Sigmoid colon (tissue), 7 donors: ENCODE data around the gene MYL6. TPM values are rescaled to one million over a fixed set of nuclear protein-coding genes. Genes with fewer than 3 reads are reported as not detected.

ENCODE experiments used
- DNase-seq: peaks from one replicate; pipeline ENCODE4 v3.0.0-alpha.2; 2019
- H3K27ac ChIP-seq, 4 donors: fragments of 200-600 bp; sonication (generic); one replicate each; pipeline ENCODE4 v1.5.1; 2016 to 2019; ENCODE audit warnings: mild to moderate bottlenecking in 1 of 4
- H3K27me3 ChIP-seq, 3 donors: fragments of 200-600 bp; sonication (generic); one replicate each; pipeline ENCODE4 v1.5.1; 2019; ENCODE audit warnings: mild to moderate bottlenecking in 1 of 3
- H3K36me3 ChIP-seq, 4 donors: fragments of 200-600 bp; sonication (generic); one replicate each; pipeline ENCODE4 v1.5.1; 2016 to 2019
- H3K4me1 ChIP-seq, 4 donors: fragments of 200-600 bp; sonication (generic); one replicate each; pipeline ENCODE4 v1.5.1; 2017 to 2019
- H3K4me3 ChIP-seq, 4 donors: fragments of 200-600 bp; sonication (generic); one replicate each; pipeline ENCODE4 v1.5.1; 2017 to 2019; ENCODE audit warnings: mild to moderate bottlenecking in 2 of 4, moderate library complexity in 1 of 4
- H3K9me3 ChIP-seq, 4 donors: fragments of 200-600 bp in 3 of 4; sonication (generic) in 3 of 4; one replicate each; pipeline versions ENCODE4 v1.5.1 to v1.6.1; 2013 to 2019
- EP300 ChIP-seq, 4 donors: sonication (generic); formaldehyde crosslinking; IDR thresholded peaks; one replicate each; pipeline ENCODE4 v1.6.1; 2017; ENCODE audit warnings: antibody characterized with exemption in 4 of 4
- POLR2A ChIP-seq, 2 donors: fragments of 450-650 bp; IDR thresholded peaks; one replicate each; pipeline ENCODE4 v1.6.1; 2016; ENCODE audit warnings: antibody characterized with exemption in 2 of 2, mild to moderate bottlenecking in 2 of 2, moderate library complexity in 2 of 2
- POLR2AphosphoS5 ChIP-seq, 4 donors: sonication (generic); formaldehyde crosslinking; IDR thresholded peaks; one replicate each; pipeline ENCODE4 v1.6.1; 2017; ENCODE audit warnings: antibody characterized with exemption in 4 of 4
- WGBS, 2 donors: extraction: QIAGEN DNeasy Blood & Tissue Kit; methylation state at CpG; one replicate each; pipeline ENCODE4 v1.1.7; 2013; 5-methylcytosine and 5-hydroxymethylcytosine counted together
- intact Hi-C: fragments of 100-400 bp; cut with DNase I; formaldehyde crosslinking; loops from one replicate; pipeline ENCODE4 v1.15.1; 2023
- polyA plus RNA-seq, 3 donors: library from polyadenylated mRNA; stranded (reverse); fragments of 200-250 nt; gene quantifications; one replicate each; pipeline ENCODE4 v1.2.3, GENCODE V29; 2013
- total RNA-seq, 4 donors: library from RNA; depleted of rRNA; stranded (reverse); fragments of >200 nt; gene quantifications; one replicate each; pipeline ENCODE4 v1.1.0, GENCODE V29; 2016
- TF ChIP-seq, protein P1 (sequence below), 4 experiments: fragments of 450-650 bp in 3 of 4; fragments of 200-600 bp in 1 of 4; IDR thresholded peaks; one replicate each; pipeline ENCODE4 v1.5.1; 2016 to 2019; ENCODE audit warnings: antibody characterized with exemption in 4 of 4, mild to moderate bottlenecking in 3 of 4, moderate library complexity in 2 of 4
- donor health status: healthy with polysubstance abuse.
- donor health status: Bipolar disorder and iron deficiency.
- donor health status: healthy.

The MYL6 gene
- total and polyA plus RNA-seq, 7 donors, result 3,150 to 9,553 (median 7,537) TPM

DNA sequence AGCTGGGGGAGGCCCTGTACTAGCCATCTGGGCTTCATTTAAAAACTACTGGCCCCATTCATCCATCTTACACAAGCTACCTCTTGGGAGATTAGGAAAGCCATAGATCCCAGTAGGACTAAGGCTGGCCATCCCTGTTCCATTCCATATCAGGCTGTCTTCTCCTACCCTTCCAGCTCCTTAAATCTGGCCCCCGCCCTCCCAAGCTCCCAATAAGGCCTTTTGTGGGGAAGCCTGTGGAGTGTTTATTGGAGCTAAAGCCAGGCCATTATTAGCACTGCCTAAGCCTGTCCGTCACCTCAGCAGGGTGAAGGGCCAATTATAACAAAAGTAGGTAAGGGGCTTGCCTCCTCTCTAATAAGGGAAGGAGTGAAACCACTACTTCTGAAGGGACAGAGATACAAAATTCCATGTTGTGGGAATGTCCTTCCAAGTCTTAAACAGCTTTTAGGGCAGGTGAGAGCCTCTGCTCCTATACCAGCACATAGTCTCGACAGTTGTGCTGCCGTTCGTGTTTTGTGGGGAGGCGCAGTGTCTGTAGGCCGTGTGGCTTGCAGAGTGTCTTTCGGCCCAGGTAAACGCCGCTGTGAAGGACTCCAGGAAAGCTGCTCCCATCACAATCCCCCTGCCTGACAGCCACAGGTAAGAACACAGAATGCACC lies 3.7 kb downstream of the MYL6 start:
- H3K4me3 ChIP-seq, result peak overlapping the region; percentile 61 to 99 (median 78)
- H3K4me1 ChIP-seq, result peaks cover 0 to 53% (median 43%) of the 10 kb centered on the region in 4 donors
- peak; percentile 90 for DNase-seq
- H3K36me3 ChIP-seq, result peaks cover 35 to 73% (median 50%) of the 10 kb centered on the region in 4 donors
- TF ChIP-seq POLR2AphosphoS5 (IDR thresholded peaks at IDR 0.05), result peak in 3 of 4 donors; percentile 44 to 69 (median 49)
- TF ChIP-seq, protein P1, sequence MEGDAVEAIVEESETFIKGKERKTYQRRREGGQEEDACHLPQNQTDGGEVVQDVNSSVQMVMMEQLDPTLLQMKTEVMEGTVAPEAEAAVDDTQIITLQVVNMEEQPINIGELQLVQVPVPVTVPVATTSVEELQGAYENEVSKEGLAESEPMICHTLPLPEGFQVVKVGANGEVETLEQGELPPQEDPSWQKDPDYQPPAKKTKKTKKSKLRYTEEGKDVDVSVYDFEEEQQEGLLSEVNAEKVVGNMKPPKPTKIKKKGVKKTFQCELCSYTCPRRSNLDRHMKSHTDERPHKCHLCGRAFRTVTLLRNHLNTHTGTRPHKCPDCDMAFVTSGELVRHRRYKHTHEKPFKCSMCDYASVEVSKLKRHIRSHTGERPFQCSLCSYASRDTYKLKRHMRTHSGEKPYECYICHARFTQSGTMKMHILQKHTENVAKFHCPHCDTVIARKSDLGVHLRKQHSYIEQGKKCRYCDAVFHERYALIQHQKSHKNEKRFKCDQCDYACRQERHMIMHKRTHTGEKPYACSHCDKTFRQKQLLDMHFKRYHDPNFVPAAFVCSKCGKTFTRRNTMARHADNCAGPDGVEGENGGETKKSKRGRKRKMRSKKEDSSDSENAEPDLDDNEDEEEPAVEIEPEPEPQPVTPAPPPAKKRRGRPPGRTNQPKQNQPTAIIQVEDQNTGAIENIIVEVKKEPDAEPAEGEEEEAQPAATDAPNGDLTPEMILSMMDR (IDR thresholded peaks at IDR 0.05), result no peak
- TF ChIP-seq EP300 (IDR thresholded peaks at IDR 0.05), result no peak
- TF ChIP-seq POLR2A (IDR thresholded peaks at IDR 0.05), result peak in 1 of 2 donors; percentile 14
- no peaks in the 10 kb centered on the region for H3K27me3 ChIP-seq
- intact Hi-C loops, result no loop called here
- H3K27ac ChIP-seq, result peak overlapping the region; percentile 93 to 99 (median 94)
- H3K9me3 ChIP-seq, result no peaks in the 10 kb centered on the region
- WGBS, 2 donors, result 77 to 80% methylated on average over 10 of the region's 10 CpGs

DNA sequence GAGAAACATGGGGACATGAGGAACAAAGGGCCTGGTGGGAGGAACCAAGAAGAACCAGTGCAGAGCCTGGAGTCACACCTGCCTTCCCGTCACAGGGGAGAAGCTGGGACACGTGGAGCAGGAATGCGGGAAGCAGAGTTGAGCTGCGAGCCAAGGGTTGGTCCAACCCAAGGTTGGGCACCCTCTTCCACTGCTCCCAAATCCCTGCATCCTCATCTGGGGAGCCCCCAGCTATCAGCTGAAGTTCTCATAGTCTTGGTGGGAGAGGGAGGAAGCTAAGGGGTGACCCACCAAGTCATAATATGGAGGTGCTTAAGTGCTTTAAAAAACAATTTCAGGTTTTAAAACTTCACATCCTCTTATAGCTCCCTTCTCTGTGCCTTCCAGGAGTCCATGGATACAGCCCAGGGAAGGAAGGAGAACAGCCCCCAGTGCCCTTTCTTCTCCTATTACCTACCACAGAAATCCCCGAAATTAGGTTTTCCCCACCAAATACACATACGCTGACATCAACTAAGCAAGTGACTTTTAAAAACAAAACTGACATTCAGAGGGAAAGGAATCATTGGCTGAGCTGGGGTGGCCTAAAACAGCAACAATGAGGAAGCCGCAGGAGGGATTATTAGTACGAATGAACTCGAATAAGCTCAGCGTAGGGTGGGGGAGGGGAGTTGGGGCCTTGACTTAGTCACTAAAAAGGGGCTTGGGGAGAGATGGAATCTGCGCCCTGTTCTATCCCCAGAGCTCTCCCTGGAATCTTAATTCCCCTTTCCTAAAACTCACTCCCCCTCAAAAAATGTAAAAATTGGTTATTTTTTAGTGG lies 4.5 kb downstream of the MYL6 start:
- H3K27ac ChIP-seq, result peak overlapping the region; percentile 93 to 99 (median 94)
- DNase-seq, result no peak
- WGBS, 2 donors, result 61 to 73% methylated on average over 11 of the region's 11 CpGs
- peak in 2 of 4 donors; percentile 50 to 74 for TF ChIP-seq POLR2AphosphoS5 (IDR thresholded peaks at IDR 0.05)
- TF ChIP-seq, protein P1 (IDR thresholded peaks at IDR 0.05), result no peak
- H3K36me3 ChIP-seq, result peaks cover 35 to 82% (median 57%) of the 10 kb centered on the region in 4 donors
- intact Hi-C loops, result no loop called here
- no peaks in the 10 kb centered on the region for H3K27me3 ChIP-seq
- H3K4me3 ChIP-seq, result peak overlapping the region in 3 of 4 donors; percentile 61 to 90 (median 66)
- peaks cover 0 to 45% (median 37%) of the 10 kb centered on the region in 4 donors for H3K4me1 ChIP-seq
- H3K9me3 ChIP-seq, result no peaks in the 10 kb centered on the region

DNA sequence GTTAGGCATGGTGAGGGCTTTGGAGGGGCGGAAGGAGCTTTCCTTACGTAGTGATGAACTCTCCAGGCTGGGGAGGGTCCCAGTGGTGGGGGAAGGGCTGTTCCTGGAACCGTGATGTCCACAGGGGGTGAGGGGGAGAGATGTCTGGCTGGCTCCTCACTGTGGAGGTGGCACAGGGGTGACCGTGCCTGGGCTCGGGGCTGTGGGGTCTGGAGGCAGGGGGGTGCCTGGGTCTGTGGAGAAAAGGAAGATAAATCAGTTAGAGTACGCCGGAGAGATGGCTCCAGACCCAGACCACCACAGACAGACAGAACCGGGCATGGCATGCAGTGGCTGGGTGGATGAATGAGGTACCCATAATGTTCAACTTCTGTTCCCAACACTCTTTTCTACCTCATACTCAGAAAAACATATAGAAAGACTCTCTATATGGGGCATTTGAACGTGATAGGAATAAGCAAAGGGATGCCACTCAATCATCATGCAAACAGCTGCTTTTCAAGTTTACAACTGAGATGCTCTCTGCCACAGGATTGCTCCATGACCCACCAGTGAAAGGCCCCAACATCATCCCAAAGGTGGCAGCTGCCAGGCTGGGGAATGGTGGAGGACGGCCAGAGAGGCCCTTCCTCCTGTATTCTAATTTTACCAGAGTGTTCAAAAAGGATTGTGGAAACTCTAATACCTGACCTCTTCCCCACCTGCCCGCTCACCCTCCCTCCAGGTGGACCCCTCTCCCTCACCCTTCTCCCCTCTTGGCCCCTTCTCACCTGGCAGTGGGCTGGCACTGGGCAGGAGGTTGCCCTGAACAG lies 5.6 kb downstream of the MYL6 start:
- H3K9me3 ChIP-seq, result no peaks in the 10 kb centered on the region
- H3K27me3 ChIP-seq, result no peaks in the 10 kb centered on the region
- TF ChIP-seq EP300 (IDR thresholded peaks at IDR 0.05), result no peak
- TF ChIP-seq POLR2AphosphoS5 (IDR thresholded peaks at IDR 0.05), result peak in 1 of 4 donors; percentile 46
- no peak overlapping the region for H3K4me3 ChIP-seq
- no peak for DNase-seq
- intact Hi-C loops, result no loop called here
- H3K36me3 ChIP-seq, result peaks cover 43 to 92% (median 62%) of the 10 kb centered on the region in 4 donors
- peaks cover 0 to 45% (median 37%) of the 10 kb centered on the region in 4 donors for H3K4me1 ChIP-seq
- peak overlapping the region; percentile 93 to 99 (median 94) for H3K27ac ChIP-seq
- WGBS, 2 donors, result 77 to 81% methylated on average over 11 of the region's 11 CpGs

DNA sequence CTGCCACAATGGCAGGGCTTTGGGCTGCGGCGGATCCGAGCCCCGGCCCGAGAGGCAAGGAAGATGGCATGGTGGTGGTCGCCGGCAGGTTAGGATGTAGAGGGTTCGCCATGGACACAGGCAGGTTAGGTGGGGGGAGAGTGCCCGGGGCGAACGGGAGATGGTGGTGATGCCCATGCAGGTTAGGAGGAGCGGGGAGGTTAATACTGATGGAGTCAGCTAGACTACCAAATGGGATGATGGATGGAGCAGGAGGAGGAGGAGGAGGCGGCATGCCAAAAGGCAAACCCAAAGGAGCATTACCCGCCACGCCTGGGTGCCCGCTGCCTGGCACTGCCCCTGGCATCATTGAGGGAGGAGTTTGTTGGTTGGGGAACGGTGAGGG lies 6.2 kb downstream of the MYL6 start:
- no peak for DNase-seq
- Histone ChIP-seq H3K4me1 (peaks cover 0 to 45% (median 37%) of the 10 kb centered on the region in 4 donors), H3K9me3 (no peaks in the 10 kb centered on the region), H3K27me3 (no peaks in the 10 kb centered on the region), H3K27ac (peak overlapping the region; percentile 32 to 99 (median 93)), H3K36me3 (peaks cover 43 to 98% (median 68%) of the 10 kb centered on the region in 4 donors), H3K4me3 (no peak overlapping the region)
- WGBS, 2 donors, result 91 to 94% methylated on average over 17 of the region's 17 CpGs
- intact Hi-C loops, result no loop called here
- TF ChIP-seq POLR2A (IDR thresholded peaks at IDR 0.05) (no peak), POLR2AphosphoS5 (IDR thresholded peaks at IDR 0.05) (peak in 2 of 4 donors; percentile 52 to 59), EP300 (IDR thresholded peaks at IDR 0.05) (no peak)
- TF ChIP-seq, protein P1 (IDR thresholded peaks at IDR 0.05), result no peak
